Measurements from ENCODE around the gene PTGFR.

GRCh38 chr1:78540048-78540447 lies 49.3 kb downstream of the PTGFR start:
- no peak for TF ChIP-seq RAD21 (IDR thresholded peaks at IDR 0.05; ENCODE audit: low read depth)
- no peak for TF ChIP-seq REST (IDR thresholded peaks at IDR 0.05; ENCODE audit: low read depth)
- TF ChIP-seq TCF12 (IDR thresholded peaks at IDR 0.05; ENCODE audit: low read depth), result no peak
- no peak for TF ChIP-seq YY1 (IDR thresholded peaks at IDR 0.05; ENCODE audit: low read depth)
- TF ChIP-seq EP300 (IDR thresholded peaks at IDR 0.05; ENCODE audit: borderline replicate concordance), result no peak
- TF ChIP-seq TAF1 (IDR thresholded peaks at IDR 0.05; ENCODE audit: low read depth), result no peak
- TF ChIP-seq CREB1 (IDR thresholded peaks at IDR 0.05; ENCODE audit: low read depth), result no peak
- TF ChIP-seq FOXM1 (IDR thresholded peaks at IDR 0.05; ENCODE audit: borderline replicate concordance, low read depth), result no peak
- no peak for TF ChIP-seq EGR1 (IDR thresholded peaks at IDR 0.05)
- TF ChIP-seq TEAD4 (IDR thresholded peaks at IDR 0.05), result no peak
- TF ChIP-seq MAX (IDR thresholded peaks at IDR 0.05), result no peak
- no peak for TF ChIP-seq CEBPB (IDR thresholded peaks at IDR 0.05)
- no peak for TF ChIP-seq ZBTB7A (IDR thresholded peaks at IDR 0.05; ENCODE audit: low read depth)

All from Ishikawa (cell line).